D341Med (cell line): ENCODE data around the gene HES2.
"Not testable (repeated sequence)": the region's sequence is repeated elsewhere in the genome, so short reads cannot be mapped to it uniquely, and the experiment has no call there.

Source experiments
- DNase-seq: peaks from one replicate; pipeline ENCODE4 v3.0.0; 2012; ENCODE audit warnings: low spot score

The HES2 gene, protein sequence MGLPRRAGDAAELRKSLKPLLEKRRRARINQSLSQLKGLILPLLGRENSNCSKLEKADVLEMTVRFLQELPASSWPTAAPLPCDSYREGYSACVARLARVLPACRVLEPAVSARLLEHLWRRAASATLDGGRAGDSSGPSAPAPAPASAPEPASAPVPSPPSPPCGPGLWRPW

DNA sequence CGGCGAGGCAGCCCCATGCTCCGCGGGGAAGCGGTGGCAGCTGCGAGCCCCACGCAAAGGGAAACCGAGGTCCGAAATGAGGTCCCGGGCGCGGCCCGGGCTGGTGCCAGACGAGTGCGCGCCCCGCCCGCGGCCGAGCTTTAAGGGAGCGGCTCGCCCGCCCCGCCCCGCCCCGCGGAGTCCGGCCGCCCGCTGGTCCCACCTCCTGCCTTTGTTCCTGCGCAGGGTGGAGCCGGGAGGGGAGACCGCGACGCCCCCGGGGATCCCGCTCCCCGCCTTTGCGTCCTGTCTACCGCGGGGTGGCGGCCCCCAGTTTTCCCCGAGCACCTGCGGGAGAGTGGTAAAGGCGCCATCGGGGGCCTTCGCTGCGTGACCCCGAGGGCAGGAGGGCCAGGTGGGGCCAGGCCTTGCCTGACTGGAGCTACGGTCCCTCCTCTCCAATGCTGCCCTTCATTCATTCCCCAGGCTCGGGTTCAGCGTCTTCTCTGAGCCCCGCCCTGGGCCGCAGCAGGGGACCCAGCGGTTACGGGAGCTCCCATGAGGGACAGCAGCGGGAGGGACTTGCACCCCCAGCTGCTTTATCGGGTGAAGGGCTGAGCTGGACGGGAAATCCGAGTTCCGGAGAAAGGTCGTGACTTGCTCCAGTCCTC, at the start of gene HES2:
Gene HES2 (minus strand): TSS at position 116 of the 650 bp plus-strand sequence. CDS start 99 bp downstream, at position 17.
- DNase-seq = peak; percentile 58

DNA sequence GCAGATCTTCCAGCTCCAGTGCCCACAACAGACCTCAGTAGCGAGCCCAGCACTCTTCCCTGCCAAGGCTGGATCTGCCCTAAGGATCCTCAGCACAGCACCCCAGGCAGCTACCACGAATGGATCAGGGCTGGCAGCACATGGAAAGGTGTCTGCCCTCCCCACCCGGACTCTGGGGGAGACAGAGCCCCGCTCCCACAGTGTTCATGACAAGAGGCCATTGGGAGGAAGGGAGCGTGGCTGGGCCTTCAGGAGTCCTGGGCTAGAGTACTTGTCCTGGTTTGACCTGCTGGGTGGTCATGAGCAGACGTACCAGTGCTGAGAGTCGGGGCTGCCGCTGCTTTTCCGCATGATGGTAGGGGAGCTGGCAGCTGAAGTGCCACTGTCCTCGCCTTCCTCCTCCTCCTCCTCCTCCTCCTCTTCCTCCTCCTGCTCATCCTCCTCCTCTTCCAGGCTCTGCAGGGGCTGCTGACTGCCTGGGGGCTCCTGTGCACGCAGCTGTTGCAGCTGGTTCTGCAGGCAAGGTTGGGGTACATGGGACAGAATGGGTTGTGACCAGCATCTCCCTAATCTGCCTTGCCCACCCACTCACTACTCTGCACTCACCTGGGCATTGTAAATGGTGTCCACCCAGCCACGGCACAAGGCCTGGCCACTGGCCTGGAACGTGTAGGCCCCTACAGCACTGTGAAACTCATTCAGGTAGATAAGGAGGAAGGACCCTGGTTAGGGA, 49.2 kb upstream of the HES2 start:
- no peak for DNase-seq

DNA sequence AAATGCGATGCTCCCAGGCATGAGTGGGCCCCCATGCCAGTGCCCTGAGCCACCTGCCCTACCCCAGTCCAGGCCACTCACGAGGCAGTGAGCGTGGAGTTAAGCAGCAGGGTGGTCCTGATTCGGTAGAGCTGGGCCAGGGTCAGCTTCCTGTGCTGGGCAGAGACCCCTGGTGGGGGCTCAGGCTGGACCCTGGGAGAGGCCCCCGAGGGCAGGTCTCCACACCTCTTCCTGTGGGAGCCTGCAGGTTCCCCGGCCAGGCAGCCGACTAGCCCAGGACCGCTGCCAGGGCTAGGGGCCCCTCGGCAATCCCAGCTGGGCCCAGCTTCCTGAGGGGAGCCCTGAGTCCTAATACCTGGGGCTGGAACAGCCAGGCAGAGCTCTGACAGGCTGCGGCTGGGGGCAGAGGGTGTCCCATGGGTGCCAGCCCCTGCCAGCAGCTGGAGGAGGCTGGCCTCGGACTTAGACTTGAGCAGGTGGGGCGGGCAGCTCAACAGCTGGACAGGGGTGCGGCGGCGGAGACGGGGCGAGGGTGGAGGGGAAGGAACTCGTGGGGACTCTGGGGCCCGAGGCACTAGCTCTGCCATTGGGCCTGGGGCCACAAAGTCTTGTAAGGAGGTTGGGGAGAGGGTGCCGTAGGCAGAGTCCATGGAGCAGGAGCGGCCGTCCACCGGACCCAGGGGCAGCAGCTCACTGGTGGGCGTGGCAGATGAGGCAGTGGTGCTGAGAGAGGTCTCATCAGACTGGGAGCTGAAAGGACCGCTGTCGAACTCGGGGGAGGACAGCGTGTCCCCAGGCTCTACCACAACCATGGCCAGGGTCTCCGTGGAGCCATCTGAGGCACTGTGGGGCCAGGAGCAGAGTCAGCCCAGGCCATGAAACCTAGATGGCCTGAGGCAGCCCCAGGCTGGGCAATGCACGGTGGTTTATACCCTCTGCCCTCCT, 48.3 kb upstream of the HES2 start:
- no peak for DNase-seq

DNA sequence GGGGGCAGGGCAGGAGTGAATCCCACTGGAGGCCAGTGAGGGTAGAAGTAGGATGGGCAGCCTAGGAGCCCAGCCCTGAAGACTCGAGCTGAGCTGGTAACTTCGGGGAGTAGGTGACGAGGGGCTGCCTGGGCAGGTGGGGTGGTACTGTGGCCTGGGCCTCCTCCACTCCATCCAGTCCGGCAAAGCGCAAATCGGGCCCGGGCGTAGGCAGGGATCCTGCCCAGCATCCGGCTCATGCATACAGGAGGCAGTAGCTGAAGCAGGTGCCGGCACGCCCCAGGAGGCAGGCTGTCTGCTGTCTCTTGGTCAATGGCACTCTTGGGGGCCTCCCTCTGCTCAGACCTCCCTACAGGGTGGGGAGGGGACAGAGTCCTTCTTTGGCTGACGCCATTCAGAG, 47.5 kb upstream of the HES2 start:
- no peak for DNase-seq

DNA sequence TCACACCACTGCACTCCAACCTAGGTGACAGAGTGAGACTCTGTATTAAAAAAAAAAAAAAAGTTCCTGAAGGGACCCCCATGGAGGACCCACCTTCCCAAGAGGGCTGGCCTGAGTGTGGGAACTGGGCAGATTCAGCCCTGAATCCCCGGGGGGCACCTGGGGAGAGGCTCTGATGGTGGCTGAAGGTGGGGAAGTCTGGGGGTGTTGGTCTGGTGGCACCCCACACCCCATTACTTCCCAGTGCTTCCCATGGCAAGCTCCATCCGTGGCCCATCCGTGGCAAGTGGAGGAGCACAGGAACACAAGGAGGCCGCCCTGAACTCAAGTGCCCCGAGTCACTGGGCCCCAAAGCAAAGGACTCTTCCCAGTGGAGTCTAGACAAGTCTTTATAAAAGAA, 47.0 kb upstream of the HES2 start:
- DNase-seq = no peak

DNA sequence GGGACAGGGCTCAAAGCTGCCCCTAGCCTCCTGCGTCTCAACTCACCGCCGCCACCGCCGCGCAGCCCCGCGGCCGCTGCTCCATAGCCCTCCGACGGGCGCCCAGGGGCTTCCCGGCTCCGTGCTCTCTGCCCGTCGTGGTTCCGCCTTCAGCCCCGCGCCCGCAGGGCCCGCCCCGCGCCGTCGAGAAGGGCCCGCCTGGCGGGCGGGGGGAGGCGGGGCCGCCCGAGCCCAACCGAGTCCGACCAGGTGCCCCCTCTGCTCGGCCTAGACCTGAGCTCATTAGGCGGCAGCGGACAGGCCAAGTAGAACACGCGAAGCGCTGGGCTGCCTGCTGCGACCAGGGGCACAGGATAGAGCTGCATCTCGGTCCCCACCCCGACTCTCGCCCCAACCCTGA, 46.3 kb upstream of the HES2 start, which contains the start of gene TNFRSF25:
Gene TNFRSF25 (minus strand): TSS at position 151 of the 400 bp plus-strand sequence. CDS start 66 bp downstream, at position 85.
- DNase-seq = no peak

DNA sequence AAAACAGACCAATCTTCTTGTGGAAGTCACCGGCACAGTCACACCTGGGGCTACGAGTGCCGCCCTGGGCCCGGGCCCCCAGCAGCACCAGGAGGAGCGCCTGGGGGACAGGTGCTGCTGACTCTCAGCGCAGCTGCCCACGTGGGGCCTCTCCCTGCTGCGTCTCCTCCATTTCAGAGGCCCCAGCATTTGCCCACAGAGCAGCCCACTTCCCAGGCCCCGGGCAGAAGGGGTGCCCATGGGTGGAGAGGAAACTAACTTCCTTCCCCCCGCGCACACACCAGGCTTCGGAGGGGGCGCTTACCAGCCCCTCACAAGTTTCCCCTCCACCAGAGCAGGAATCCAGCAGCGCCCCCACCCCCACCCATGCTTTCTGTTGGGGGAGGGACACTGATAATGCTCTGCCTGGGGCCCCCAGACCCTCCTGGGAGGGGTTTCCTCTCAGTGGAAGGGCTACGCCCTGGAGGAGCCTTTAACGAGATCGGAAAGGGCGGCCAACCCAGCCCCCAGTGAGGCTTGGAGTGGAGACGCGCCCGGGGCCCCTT, 45.8 kb upstream of the HES2 start:
- DNase-seq = no peak

DNA sequence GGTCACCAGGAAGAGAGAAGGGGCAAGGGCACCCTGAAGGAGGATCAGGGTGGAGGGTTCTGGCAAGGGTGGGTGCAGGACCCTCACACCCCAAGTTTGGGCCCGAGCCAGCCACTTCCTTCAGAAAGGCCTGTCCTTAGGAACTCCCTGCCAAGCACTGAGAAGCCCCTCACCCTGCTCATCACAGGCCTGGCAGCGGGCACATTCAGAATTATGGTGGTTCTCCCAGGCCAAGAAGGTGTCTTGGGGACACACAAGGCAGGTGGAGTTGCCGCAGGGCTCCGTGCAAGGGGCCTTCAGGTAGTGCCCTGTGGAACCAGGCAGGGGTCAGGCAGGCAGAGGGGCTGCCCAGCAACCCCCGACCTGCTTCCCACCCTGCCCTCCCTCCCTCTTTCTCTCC, 45.2 kb upstream of the HES2 start:
- no peak for DNase-seq

DNA sequence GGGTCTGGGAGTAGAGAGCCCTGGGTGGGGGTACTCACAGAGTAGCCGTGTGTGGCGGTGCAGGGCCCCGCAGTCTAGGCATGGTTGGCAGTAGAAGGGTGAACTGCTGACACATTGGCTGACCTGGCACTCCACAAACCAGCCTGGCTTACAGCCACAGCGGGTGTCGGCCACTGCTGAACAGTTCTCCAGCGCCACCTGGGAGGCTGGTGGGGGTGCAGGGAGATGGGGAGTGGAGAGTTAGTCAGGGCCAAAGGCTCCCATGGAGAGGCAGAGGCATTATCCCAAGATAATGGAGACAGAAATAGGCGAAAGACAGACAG, 44.8 kb upstream of the HES2 start:
- no peak for DNase-seq

DNA sequence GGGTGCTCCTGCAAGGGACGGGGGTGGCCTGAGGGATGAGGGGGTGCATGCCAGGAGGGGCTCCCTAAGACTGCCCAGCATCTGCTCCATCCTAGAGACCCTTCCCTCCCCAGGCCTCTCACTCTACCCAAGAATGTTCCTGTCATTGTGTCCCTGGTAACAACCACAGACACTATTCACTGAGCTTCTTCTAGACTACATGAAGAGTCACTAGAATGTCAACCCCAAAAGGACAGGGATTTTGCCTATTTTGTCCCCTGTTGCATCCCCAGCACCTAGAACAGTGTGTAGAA, 43.3 kb upstream of the HES2 start:
- DNase-seq = no peak

DNA sequence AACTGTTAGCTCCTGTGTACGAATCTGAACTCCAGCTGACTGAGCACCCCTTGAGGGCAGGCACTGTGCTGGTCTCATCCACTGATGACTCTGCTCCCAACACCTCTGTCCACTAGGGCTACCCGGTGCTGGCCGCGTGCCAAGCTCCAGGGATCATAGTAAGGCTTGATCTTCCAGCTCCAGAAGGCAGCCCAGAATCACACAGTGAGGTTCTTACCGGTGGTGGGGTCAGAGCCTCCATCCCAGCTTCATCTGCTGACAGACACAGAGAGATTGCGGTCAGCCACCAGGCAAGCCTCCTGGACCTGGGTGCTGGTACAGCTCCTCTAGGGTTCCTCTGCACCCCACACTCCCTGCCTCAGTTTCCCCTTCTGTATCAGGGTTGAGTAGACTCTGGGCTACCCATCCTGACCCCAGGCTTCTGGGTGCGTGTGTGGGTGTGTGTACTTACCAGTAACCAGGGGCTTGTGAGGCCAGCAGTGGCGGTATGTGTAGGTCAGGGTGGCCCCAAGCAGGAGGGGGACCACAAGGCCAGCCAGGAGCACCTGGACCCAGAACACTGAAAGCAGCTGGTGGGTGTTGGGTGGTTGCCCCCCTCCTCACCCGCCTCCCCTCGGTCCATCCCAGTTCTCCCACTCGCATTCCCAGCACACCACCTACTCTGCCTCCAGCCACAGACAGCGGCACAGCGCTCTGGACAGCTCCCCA, 42.8 kb upstream of the HES2 start:
- DNase-seq = no peak

DNA sequence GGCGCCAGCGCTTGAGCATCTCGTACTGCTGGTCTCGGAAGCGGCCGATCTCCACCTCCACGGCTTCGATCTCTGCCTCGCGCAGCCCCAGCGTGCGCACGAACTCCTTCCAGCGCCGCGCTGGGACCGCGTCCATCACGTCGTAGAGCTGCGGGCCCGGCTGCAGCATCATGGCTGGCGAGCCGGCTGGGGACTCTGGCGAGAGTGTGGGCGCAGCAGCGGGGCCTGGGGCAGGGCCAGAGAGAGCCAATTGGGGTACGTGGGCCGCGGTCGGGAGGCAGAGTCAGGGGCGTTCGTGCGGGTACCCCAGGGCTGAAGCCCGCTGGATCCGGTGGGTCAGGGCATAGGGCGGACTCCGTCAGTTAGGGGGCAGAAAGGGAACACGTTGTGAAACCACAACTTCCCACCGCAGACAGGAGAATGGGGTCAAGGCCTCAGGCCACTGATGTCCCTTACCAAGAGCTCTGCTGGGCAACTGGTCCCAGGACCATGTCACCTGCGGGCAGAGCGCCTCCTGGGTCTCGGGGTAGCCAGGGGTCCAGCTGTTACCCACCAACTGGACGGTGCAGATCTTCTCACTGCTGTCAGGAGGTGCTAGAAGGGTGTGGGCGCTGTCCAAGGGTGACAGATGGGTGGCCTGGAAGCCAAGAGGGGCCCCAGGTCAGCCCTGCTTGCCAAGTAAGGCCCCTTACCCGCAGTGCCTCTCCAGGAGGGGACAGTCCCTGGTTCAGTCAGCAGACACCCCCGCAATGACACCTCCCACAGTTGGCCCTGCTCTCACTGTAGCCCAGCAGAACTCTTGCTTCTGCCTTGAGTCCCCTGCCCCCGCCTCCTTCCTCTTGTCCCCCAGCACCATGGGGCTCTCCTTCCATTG, 42.1 kb upstream of the HES2 start:
- no peak for DNase-seq

DNA sequence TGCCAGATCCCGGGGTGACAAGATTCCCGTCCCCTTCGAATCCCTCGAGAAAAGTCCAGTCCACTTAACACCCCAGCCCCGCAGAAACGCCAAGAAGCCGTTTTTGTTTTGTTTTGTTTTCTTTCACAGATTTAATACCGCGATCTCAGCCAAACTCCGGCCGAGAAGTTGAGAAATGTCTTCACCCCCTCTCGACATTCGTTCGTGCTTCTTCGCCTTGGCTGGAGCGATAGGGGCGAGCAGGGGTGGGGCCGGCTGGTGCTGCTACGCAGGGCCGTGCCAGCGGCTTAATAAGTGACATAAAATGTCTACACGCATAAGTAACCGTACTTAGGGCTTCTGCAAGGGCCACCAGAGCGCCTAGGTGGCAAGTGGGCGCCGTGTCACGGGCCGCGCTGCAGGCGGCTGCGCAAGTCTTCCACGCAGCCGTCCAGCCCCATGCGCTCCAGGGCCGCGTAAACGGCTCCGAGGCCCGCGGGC, 41.4 kb upstream of the HES2 start:
- no peak for DNase-seq

DNA sequence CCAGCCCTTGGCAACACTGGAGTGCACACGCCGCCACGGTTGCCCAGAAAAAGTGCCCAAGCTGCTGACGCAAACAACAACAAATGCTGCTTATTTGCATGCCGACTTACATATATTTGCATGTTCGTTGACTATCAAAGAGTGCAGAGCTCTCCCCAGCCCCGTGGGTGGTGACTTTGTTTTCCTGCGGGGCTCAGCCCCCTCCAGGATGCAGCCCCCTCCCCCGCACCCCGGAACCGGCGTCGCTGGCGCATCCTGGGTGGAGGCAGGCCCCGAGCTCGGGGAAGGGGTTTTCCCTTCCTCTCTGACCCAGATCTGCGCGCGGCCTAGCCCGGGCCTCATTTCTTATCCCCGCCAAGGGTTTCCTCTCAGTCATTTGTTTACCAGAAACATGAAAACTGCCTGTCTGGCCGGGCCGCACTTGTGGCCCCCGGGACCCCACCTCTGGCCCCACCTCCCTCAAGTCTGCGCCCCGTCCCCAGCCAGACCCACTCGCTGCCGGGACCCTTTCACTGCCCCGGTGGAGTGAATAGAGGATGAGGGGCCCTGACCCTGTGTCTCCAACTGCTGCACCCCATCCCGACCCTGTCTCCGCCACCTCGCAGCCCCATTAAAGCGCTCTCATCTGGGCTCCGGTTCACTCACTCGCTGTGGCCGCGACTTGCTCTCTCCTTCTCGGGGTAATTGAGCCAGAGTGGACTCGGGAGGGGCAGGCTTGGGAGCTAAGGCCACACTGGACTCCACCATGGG, 40.8 kb upstream of the HES2 start:
- no peak for DNase-seq

DNA sequence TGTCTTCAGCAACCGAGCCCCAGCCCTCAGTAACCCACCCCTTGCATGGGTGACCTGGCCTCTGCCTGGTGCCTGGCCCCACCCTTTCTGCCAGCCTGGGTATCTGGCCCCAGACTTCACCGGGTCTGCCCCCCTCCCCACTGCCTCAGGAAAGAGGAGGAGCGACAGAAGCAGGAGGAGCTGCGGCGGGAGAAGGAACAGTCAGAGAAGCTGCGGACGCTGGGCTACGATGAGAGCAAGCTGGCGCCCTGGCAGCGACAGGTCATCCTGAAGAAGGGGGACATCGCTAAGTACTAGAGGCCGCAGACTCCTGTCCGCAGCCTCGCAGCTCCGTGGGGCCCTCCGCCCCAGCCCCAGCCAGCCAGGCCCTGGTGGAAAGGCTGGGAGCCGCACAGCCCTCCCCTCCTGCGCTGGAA, 40.1 kb upstream of the HES2 start:
- DNase-seq = no peak

DNA sequence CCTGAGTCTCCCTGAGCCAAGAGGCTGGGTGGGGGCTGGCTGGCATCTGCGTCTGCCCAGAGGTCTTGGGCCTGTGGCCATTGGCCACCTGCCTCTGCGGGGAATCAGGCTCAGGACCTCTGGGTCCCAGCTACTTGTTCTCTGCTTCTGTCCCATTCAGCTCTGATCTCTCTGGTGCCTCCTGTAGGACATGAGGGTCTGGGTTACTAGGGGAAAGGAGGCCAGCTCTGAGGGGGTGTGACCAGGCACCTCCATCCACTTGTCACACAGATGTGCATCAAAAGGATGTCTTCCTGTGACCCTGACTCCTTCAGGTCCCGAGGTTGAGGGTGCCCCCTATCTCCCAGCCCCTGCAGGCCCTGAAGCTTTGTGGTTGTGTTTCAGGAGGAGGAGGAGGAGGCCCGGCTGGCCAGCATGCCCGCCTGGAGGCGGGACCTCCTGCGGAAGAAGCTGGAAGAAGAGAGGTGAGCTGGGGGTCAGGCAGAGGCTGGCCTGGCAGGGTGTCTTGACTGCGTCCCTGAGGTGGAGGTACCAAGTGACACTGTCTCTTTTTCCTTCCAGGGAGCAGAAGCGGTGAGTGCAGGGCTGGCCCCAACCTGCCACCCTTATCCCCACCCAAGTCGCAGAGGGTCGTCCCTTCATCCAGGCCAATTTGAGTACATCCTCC, 37.2 kb upstream of the HES2 start:
- no peak for DNase-seq

DNA sequence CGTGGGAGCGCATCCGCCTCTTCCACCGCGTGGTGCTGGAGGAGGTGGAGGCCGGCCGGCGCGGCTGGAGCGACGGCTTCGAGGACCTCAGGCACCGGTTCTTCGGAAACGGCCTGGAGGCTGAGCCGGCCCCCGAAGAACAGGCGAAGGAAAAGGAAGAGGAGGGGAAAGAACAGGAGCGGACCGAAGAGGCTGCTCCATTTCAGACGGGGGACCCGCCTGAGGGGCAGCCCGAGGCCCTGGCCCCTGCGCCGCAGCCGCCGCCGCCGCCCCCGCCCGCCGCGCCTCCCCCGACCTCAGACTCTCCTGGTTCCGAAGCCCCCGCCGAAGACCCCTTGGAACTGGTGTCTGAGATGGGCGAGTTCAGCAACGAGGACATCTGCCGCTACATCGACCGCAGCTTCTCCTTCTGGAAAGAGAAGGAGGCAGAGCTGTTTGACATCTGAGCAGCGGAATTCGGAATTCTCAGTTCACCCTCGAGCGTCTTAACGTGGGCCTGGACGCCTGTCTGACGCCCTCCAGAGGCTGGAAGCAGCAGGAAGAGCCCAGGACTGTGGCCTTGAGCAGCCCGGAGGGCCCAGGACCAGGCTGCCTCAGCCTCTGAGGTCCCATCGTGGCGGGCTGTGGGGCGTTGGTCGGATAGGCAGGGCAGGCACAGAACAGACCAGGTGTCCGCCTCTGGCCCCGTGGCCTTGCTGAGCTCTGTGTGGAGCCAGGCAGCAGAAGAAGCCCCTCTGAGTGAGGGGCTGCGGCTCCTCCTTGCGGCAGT, 36.2 kb upstream of the HES2 start:
- not testable (repeated sequence) for DNase-seq
